Adrenal gland (tissue), 5 donors: ENCODE results near the gene BTN2A1.

ENCODE experiments used
- POLR2A ChIP-seq, 2 donors: fragments of 450-650 bp; IDR thresholded peaks; one replicate each; pipeline ENCODE4 v1.6.1; 2017; ENCODE audit warnings: antibody characterized with exemption in 2 of 2, mild to moderate bottlenecking in 2 of 2, moderate library complexity in 1 of 2
- TF ChIP-seq, protein P1 (sequence below), 6 experiments: fragments of 450-650 bp in 4 of 6; fragments of 200-600 bp in 2 of 6; sonication (generic) in 1 of 6; IDR thresholded peaks; 1 replicate in 5 of 6; 2 replicates in 1 of 6; pipeline versions ENCODE4 v1.5.1 to v1.8.0; 2016 to 2021; ENCODE audit warnings: antibody characterized with exemption in 6 of 6, mild to moderate bottlenecking in 2 of 6, moderate library complexity in 1 of 6
- donor health status: DM: no; HTN: no; CAD: no.

GRCh38 chr6:26493258-26493657 is 35.5 kb downstream of the BTN2A1 start:
- TF ChIP-seq, protein P1, sequence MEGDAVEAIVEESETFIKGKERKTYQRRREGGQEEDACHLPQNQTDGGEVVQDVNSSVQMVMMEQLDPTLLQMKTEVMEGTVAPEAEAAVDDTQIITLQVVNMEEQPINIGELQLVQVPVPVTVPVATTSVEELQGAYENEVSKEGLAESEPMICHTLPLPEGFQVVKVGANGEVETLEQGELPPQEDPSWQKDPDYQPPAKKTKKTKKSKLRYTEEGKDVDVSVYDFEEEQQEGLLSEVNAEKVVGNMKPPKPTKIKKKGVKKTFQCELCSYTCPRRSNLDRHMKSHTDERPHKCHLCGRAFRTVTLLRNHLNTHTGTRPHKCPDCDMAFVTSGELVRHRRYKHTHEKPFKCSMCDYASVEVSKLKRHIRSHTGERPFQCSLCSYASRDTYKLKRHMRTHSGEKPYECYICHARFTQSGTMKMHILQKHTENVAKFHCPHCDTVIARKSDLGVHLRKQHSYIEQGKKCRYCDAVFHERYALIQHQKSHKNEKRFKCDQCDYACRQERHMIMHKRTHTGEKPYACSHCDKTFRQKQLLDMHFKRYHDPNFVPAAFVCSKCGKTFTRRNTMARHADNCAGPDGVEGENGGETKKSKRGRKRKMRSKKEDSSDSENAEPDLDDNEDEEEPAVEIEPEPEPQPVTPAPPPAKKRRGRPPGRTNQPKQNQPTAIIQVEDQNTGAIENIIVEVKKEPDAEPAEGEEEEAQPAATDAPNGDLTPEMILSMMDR (IDR thresholded peaks at IDR 0.05) = peak in 3 of 6 experiments; percentile 17 to 24 (median 24)
- TF ChIP-seq POLR2A (IDR thresholded peaks at IDR 0.05) = no peak
